Upper lobe of right lung (tissue), 1 donor: ENCODE data around the gene KCNJ8. TPM values are rescaled to one million over a fixed set of nuclear protein-coding genes. Genes with fewer than 3 reads are reported as not detected.

Source experiments
- ATAC-seq: fragments of 200-7000 bp; cut with Tn5 transposase; one replicate; pipeline ENCODE4 v1.9.1; 2020; ENCODE audit warnings: mild to moderate bottlenecking, moderate library complexity
- DNase-seq: peaks from one replicate; pipeline ENCODE4 v3.0.0-alpha.2; 2020
- H3K27ac ChIP-seq: fragments of 200-600 bp; one replicate; pipeline ENCODE4 v1.8.0; 2022
- H3K27me3 ChIP-seq: fragments of 200-600 bp; one replicate; pipeline ENCODE4 v1.8.0; 2022; ENCODE audit warnings: mild to moderate bottlenecking
- H3K36me3 ChIP-seq: fragments of 200-600 bp; one replicate; pipeline ENCODE4 v1.8.0; 2022
- H3K4me1 ChIP-seq: fragments of 200-600 bp; one replicate; pipeline ENCODE4 v1.8.0; 2022
- H3K4me3 ChIP-seq: fragments of 200-600 bp; one replicate; pipeline ENCODE4 v1.8.0; 2022; ENCODE audit warnings: mild to moderate bottlenecking
- H3K9me3 ChIP-seq: fragments of 200-600 bp; one replicate; pipeline ENCODE4 v1.8.0; 2022
- CTCF ChIP-seq: fragments of 200-600 bp; IDR thresholded peaks from one replicate; pipeline ENCODE4 v1.8.0; 2022; ENCODE audit warnings: antibody characterized with exemption
- intact Hi-C: fragments of 100-400 bp; cut with DNase I; formaldehyde crosslinking; loops from one replicate; pipeline ENCODE4 v1.11.0; 2022
- total RNA-seq: library from RNA; stranded (reverse); fragmentation: NEBNext Ultra II Directional; extraction: Animal tissue kit (Norgen Biotek cat#: 25700); gene quantifications from one replicate; pipeline ENCODE4 v1.2.1, GENCODE V29; 2021
- donor health status: DM: no; HTN: yes; CAD: no; lungs with severe emphysema.

The KCNJ8 gene
- total RNA-seq, 1 donor from 2014 or later, result 20.9 TPM

- Histone ChIP-seq H3K4me3 (peak overlapping the region; percentile 63), H3K27ac (no peak overlapping the region), H3K27me3 (peaks cover 4% of the 10 kb centered on the region), H3K36me3 (no peaks in the 10 kb centered on the region), H3K9me3 (no peaks in the 10 kb centered on the region), H3K4me1 (no peaks in the 10 kb centered on the region)
- ATAC-seq (no peak), DNase-seq (no peak)
- intact Hi-C loops, result no loop called here
- no peak for TF ChIP-seq CTCF
These were observed 3.2 kb downstream of the KCNJ8 start for GRCh38 chr12:21771311-21771710.

GRCh38 chr12:21769307-21769706 lies 5.2 kb downstream of the KCNJ8 start:
- TF ChIP-seq CTCF, result no peak

GRCh38 chr12:21766403-21766802 lies 8.1 kb downstream of the KCNJ8 start:
- ATAC-seq, result no peak
- Histone ChIP-seq H3K4me1 (no peaks in the 10 kb centered on the region), H3K27me3 (no peaks in the 10 kb centered on the region), H3K27ac (no peak overlapping the region), H3K4me3 (no peak overlapping the region), H3K36me3 (peaks cover 10% of the 10 kb centered on the region), H3K9me3 (no peaks in the 10 kb centered on the region)
- no peak for DNase-seq
- intact Hi-C loops, result no loop called here
- no peak for TF ChIP-seq CTCF

More at GRCh38 chr12:21769307-21769706, 5.2 kb downstream of the KCNJ8 start:
- no peak for ATAC-seq
- intact Hi-C loops, result no loop called here
- Histone ChIP-seq H3K27me3 (peaks cover 1% of the 10 kb centered on the region), H3K36me3 (peaks cover 10% of the 10 kb centered on the region), H3K4me1 (no peaks in the 10 kb centered on the region), H3K27ac (no peak overlapping the region), H3K4me3 (no peak overlapping the region), H3K9me3 (no peaks in the 10 kb centered on the region)
- DNase-seq, result no peak

- Histone ChIP-seq H3K36me3 (peaks cover 10% of the 10 kb centered on the region), H3K27me3 (no peaks in the 10 kb centered on the region), H3K4me1 (no peaks in the 10 kb centered on the region), H3K9me3 (no peaks in the 10 kb centered on the region), H3K27ac (no peak overlapping the region), H3K4me3 (no peak overlapping the region)
- ATAC-seq, result no peak
- DNase-seq, result no peak
- intact Hi-C loops, result no loop called here
- no peak for TF ChIP-seq CTCF
These were observed 9.6 kb downstream of the KCNJ8 start for GRCh38 chr12:21764950-21765349.

GRCh38 chr12:21764065-21764464 lies 10.4 kb downstream of the KCNJ8 start:
- ATAC-seq, result peak; percentile 87
- Histone ChIP-seq H3K4me3 (no peak overlapping the region), H3K9me3 (no peaks in the 10 kb centered on the region), H3K36me3 (peaks cover 10% of the 10 kb centered on the region), H3K27ac (no peak overlapping the region), H3K27me3 (no peaks in the 10 kb centered on the region), H3K4me1 (no peaks in the 10 kb centered on the region)
- no peak for TF ChIP-seq CTCF
- intact Hi-C loops, result no loop called here
- no peak for DNase-seq

GRCh38 chr12:21763531-21763930 lies 11.0 kb downstream of the KCNJ8 start:
- Histone ChIP-seq H3K27ac (no peak overlapping the region), H3K36me3 (peaks cover 10% of the 10 kb centered on the region), H3K9me3 (no peaks in the 10 kb centered on the region), H3K4me1 (no peaks in the 10 kb centered on the region), H3K4me3 (no peak overlapping the region), H3K27me3 (no peaks in the 10 kb centered on the region)
- ATAC-seq (no peak), DNase-seq (no peak)
- intact Hi-C loops, result no loop called here
- no peak for TF ChIP-seq CTCF
